Fibroblast of lung (primary cell): Measurements from ENCODE around the gene SCRT2.

ENCODE experiments used
- CTCF ChIP-seq, 2 donors: IDR thresholded peaks in 1 of 2; conservative IDR thresholded peaks in 1 of 2; 1 replicate in 1 of 2; 2 replicates in 1 of 2; pipeline ENCODE4 v1.5.1; 2011 to 2012; ENCODE audit warnings: low read length in 2 of 2, control low read depth in 1 of 2, inconsistent platforms in 1 of 2, low read depth in 1 of 2, mild to moderate bottlenecking in 1 of 2
- EZH2 ChIP-seq: IDR thresholded peaks from 2 replicates; pipeline ENCODE4 v1.5.1; 2012; ENCODE audit warnings: low read length, control low read depth, mild to moderate bottlenecking; ENCODE audit errors: missing control alignments

- TF ChIP-seq CTCF (conservative IDR thresholded peaks at IDR 0.05 in 1 of 2, IDR thresholded peaks at IDR 0.05 in 1 of 2; ENCODE audit: low read depth in 1 of 2, low read length in 2 of 2) (no peak), EZH2 (no peak)
Observed at GRCh38 chr20:658731-659291, 16.8 kb downstream of the SCRT2 start.
